HG03558 (cell line): ENCODE measurements around the gene SRC.
"Not testable (repeated sequence)": the region's sequence is repeated elsewhere in the genome, so short reads cannot be mapped to it uniquely, and the experiment has no call there.

Experiments
- ATAC-seq: cut with Tn5 transposase; IDR thresholded peaks from one replicate; pipeline ENCODE4 v1.9.1; 2021; ENCODE audit warnings: moderate number of reproducible peaks; ENCODE audit not compliant: unreplicated experiment; ENCODE audit errors: extremely low read depth

SRC gene

DNA sequence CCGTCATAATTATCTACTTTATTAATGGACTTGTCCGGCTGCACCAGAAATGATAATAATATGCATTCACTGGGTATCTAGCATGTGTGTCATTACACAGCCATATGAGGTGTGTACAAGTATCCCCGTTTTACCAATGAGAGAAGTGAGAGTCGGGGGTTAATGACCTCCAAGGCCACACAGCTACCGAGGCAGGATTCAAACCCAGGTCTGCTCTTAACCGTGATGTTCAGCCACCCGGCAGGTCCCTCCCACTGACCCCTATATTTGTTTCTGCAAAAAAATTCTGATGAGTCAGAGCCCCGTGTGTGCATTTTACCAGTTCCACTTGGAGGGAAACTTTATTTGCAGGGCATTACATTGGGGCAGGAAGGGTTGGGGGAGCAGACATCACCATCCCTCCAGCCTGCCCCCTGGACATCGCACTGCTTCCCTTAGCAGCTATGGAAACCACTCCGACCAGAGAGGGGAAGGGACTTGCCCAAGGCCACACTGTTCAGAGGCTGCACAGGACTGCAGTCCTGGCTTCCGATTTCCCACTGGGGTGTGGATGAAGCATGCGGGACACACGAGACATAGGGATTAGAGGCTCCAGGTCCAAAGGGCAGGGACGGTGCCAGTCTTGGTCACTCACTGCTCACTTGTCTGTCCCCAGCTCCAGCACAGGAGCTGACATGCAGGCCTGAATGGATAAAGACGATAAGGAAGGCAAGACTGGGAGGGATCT is 10.1 kb upstream of the SRC start:
- ATAC-seq: no peak

DNA sequence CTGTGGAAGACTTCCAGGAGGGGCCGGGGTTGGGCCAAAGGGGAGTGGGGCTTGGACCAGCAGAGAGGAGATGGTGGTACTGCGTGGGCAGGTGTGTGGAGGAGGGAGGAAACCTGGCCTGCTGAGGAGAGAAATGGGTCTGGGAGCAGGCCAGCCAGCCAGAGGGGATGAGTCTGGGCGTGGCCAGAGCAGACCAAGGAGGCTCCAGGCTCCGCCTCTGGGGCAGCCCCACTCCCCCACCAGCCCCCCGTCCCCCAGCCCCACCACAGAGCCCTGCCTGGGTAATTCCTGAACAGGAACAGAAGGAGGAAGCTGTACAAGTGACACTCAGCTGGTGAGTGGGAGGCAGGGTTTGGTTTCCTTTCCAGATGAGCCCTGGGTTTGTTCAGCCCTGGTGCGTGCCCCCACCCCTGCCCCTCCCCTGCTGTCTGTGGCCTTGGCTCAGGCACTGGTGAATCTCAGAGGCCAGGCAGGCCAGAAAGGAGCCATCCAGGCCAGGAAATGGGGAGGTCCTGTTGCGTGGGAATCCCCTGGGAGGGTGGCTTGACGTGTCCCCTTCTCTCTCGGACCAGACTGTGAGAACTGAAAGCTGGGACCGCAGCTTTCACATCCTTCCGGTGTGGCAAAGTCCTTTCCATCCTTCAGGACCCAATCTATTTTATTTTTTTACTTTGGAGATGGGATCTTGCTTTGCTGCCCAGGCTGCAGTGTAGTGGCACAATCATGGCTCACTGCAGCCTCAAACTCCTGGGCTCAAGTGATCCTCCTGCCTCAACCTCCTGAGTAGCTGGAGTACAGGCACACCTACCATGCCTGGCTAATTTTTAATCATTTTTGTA is 9.4 kb upstream of the SRC start:
- ATAC-seq: no peak

DNA sequence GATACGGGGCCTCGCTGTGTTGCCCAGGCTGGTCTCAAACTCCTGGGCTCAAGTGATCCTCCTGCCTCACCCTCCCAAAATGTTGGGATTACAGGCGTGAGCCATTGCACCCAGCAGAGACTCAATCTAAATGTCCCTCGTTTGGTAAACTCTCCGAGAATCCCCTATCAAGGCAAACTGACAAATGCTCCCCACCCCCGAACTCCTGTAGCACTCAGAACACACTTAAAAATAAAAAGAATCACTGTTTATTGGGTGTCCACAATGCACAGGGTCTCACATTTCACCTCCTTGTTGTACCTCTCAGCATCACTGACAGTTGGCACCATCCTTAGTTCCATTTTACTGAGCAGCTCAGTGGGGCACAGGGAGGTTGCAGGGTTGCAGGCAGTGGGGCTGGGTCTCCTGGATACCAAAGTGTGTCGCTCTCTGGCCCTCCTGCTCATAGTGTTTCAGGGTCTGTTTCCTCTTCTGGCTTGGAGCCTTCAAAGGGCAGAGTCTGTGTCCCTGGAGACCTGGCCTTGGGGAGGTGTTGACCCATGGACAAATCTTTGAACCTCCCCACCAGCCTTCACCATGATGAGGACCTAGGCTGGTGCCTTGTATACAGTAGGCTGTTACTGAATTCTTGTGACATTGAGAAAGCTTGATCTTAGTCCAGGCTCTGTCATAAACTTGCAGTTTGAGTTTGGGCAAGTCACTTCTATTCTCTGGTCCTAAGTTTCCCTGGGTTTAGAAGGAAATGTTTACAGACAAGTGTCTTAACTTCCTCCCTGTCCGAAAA is 8.5 kb upstream of the SRC start:
- ATAC-seq: no peak

DNA sequence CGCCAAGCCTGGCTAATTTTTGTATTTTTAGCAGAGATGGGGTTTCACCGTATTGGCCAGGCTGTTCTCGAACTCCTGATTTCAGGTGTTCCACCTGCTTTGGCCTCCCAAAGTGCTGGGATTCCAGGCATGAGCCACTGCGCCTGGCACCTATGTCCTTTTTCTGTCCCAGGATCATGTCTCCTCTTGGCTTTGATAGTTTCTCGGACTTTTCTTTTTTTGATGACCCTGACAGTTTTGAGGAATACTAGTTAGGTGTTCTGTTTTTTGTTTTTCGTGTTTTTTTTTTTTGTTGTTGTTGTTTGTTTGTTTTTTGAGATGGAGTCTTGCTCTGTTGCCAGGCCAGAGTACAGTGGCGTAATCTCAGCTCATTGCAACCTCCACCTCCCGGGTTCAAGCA is 7.6 kb upstream of the SRC start:
- ATAC-seq: not testable (repeated sequence)

DNA sequence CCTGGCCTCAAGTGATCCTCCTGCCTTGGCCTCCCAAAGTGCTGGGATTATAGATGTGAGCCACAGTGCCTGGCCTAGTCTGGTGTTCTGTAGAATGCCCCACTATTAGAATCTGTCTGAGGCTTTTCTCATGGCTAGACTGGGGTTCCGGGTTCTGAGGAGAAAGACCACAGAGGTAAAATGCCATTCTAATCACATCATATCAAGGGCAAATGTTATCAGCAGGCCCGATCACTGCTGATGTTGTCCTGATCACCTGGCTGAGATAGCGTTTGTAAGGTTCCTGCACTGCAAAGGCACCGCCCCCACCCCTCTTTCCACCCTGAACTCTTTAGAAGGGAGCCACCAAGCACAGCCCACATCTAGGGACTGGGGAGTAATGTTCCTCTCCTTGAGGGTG is 6.7 kb upstream of the SRC start:
- ATAC-seq: no peak

DNA sequence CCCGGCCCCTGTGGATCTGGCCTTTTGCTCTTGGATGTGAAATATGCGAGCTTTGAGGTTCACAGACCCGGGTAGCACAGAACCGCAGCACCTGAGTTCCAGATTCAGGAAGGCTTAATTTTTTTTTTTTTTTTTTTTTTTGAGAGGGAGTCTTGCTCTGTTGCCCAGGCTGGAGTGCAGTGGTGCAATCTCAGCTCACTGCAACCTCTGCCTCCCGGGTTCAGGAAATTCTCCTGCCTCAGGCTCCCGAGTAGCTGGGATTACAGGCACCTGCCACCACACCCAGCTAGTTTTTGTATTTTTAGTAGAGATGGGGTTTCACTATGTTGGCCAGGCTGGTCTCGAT is 6.2 kb upstream of the SRC start:
- ATAC-seq: not testable (repeated sequence)

DNA sequence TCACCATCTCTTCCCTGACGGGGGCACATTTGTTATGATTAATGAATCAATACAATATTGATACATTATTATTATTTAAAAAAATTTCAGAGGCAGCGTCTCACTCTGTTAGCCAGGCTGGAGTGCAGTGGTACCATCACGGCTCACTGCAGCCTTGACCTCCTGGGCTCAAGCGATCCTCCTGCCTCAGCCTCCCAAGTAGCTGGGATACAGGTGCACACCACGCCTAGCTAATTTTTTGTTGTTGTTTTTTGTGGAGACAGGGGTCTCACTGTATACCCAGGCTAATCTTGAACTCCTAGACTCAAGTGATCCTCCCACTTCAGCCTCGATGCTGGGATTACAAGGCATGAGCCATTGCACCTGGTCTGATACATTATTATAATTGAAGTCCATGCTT is 4.9 kb upstream of the SRC start:
- ATAC-seq: no peak

DNA sequence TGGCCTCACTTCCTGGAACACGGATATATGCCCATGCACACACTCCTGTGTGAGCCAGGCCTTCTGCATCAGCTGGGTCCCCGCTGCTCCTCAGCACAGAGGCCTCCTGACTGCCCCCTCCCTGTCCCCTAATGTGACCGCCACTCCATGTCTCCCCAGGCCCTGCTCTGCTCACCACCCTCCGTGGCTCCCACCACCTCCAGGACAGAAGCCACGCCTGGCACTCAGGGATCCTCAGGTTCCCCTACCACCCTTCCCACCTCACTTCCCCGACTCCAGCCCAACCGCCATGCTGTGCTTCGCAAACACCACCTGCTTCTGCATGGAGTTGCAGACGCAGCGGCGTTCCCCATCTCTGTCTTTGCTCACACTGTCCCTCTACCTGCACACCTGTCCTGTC is 4.3 kb upstream of the SRC start:
- ATAC-seq: no peak

DNA sequence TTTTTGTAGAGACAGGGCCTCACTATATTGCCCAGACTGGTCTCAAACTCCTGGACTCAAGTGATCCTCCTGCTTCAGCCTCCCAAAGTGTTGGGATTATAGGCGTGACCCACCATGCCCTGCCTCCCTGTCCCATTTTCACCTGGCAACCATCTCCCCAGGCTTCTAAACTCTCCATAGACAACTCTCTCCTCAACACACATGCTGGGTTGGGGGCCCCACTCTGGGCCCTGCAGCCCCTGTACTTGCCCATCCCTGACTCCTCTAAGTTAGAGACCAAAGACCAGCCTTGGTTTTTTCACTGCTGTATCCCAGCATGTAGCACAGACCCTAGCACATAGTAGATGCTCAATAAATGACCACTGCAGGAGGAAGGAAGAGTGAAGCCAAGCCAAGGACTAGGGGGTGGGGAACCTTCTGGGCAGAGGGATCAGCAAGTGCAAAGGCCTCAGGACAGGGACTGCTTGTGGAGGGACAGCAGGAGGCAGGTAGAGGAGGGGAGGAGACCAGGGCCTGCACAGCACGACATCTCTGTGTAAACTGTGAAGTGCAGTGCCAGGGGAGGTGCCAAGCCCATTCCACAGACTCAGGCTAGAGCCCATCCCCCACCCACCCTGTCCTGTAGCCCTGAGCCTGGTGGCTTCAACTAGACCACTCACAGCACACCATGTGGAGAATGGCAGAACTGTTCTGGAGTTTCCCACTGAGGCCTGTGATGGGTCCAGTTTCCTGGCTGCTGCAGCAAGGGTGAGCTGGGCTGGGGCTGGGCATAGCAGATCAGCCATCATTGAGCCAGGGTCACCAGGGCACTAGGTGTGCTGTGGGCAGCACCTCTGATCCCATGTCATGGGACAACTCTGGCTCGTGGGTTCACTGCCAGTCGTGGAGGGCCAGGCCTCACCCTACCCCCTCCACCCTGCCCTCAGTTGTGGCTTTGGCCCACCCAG is 3.4 kb upstream of the SRC start:
- no peak for ATAC-seq

DNA sequence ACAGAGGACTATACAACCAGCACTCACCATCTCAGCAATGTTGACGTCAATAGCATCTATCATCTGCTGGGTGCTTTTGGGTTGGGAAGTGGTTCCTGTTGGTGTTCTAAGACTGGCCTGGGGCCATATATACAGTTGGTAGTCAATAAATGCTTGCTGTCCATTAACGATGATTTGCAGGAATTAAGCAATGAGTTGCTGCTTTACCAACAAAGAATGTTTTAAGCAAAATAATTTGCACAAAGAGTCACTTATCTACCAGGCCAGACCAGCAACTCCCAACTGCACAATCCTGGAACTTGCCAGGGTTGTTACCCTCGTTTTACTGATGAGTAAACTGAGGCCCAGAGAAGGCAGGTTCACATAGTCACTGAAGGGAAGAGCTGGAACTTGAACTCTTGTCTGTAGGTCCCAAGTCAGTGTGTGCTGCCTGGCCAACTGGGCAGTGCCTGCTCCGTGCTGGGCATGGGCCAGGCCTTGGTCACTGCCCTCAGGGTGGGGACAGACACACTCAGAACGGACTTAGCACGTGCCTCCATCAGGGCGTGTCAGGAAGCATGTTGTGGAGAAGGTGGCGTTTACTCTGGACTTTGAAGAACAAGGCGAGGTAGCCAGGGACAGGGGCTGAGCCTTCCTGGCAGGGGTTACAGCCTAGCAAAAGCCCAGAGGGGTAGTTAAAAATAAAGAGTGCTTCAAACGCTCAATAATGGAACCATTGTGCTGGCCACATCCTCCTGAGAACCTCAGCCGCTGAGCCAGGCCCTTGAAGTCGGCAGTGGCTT is 2.5 kb upstream of the SRC start:
- ATAC-seq: no peak

DNA sequence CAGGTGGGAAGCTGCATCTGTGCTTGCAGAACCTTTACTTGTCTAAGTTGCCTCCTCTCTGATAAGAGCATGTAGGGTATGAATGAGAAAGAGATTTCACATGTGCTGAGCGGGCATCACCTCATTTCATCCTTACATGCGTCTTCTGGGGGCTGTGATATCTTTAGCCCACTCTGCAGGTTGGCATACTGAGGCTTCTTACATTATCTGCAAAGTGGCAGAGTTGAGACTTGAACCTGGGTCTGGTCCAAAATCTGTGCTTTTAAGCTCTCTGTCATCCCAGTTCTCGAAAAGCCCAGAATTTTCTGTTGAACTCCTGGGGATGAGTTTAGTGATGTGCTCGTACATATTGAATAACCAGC is 2.0 kb upstream of the SRC start:
- ATAC-seq: no peak

DNA sequence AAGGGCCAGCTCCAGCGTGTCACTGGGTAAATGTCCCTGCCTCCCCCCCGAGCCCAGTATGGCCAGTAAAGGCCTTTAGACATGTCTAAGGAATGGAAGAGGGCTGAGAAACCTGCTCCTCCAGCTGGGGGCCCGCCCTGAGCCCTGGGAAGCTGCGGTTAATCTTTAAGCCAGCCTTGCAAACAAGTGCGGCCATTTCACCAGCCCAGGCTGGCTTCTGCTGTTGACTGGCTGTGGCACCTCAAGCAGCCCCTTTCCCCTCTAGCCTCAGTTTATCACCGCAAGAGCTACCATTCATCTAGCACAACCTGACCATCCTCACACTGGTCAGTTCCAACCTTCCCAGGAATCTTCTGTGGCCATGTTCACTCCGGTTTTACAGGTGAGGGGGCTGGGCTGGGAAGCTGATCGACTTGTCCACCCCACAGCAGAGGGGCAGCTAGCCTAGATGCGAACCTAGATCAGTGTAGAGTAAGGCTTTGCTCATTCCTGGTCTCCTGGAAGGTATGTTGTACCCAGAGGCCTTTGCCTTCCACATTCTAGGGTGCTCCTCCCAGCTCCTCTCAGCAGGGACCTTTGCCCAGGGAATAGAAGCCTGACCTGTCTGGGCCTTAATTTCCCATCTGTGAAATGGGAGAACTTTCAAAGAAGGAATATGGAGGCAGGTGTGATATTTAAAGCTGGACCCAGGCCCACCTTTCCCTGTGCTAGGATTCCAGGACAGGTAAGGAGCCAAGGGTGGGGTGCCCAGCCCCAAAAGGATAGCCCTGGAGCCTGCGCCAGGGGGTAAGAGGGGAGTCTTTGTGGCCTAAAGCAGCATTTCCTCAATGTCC is 1.2 kb upstream of the SRC start:
- ATAC-seq: no peak

DNA sequence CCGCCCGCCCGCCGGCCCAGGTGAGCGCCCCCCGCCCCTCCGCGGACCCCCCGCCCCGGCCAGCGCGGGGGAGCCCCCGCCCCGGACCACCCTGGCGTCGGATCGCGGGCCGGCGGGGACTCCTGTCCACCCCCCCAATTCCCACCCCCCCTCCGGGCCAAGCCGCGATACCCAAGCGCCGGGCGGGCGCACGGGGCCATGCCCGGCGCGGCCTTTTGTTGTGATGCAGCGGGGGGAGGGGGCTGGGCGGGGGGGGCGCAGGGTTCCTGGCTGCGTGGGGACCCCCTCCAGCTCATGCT is 245 bp downstream of the SRC start:
- ATAC-seq: no peak

DNA sequence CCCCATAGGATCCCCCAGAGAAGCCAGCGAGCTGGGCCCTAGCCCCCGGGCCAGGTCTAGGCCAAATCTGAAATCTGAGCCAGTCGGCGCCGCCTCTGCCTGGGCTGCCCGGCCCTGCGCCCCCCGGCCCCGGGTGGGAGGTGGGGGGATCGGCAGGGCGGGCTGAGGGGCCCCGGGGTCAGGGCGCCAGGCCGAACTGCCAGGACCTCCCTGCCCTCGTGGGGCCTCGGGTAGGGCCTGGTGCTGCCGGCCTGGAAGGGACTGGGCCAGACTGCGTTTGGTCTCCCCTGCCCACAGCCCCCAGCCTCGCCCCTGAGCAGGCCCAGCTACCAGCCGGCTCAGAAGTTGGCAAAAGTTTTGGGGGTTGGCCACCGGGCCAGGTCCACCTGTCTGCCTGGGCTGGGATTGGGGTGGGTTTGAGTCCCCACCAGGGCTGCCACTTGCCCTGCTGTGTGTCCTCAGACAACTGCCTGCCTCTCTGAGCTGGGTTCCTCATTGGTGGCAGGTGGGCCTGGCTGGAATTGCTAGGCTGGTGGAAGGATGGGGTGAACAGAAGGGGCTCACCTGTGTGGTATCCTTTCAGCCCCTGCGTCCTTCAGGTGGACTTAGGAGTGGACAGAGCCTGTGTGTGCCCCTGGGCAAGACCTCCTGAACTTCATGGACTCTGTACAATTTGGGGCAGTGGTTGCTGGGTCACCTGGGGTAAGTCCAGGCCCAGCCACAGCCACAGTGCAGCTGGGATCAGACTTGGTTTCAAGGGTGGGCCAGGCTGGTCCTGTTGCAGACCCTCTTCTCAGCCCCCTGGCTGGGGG is 801 bp downstream of the SRC start:
- ATAC-seq: no peak

DNA sequence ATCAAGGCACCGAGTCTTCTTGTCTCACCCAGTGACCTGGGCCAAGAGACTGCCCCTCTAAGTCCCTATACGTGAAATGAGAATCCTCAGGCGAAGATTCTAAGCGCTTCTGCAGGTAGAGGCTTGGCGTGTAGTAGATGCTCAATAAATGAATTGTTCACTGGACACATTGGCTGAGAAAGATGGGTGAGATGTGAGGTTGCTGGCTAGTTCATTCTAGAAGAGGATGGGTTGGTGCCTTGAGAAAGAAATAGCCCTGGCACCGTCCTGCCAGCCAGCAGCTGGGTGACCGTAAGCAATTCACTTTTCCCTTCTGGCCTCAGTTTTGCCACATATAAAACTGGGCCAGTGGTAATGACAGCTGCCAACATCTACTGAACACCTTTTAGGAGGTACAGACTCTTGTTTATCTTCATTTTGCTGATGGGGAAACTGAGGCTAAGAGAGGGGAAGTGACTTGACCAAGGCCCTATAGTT is 1.4 kb downstream of the SRC start:
- no peak for ATAC-seq

DNA sequence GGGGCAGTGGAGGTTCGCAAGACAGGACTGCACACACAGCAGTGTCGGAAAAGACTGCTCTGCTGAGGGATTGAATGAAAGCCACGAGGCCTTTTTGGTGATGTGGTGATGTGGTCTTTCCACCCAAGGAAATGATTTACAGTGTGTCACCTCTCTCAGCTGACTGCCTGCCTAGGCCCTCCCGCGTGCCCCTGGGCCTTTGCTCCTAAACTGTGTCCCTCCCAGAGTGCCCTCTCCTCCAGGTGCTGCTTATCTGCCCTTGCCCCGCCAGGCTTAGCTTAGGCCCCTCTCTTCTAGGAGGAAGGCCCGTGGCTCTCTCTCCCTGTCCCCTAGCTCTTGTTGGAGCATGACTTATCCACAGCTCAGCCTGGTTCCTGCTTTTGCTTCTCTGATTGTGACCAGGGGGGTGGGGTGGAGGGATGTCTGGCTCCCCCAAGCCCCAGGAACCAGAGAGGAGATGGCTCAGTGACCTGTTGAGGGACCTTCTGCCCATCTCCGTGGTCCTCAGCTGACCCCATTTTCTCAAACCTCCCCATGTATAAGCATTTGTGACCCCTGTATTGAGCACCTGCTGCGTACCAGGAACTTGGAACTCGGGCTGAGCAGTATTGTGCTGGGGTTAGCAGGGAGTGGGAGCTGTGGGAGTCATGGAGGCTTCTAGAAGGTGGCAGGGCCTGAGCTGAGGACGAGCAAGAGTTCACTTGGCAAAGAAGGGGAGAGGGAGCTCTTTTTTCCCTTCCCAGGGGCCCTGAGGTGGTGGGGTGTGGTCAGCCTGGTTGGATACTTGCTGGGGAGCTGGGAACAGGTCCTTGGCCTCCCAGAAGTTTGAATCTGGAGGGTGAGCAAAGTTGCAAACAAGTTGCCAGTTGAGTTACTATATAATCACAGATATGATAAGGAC is 2.2 kb downstream of the SRC start:
- ATAC-seq: no peak
